EH (cell line): Measurements from ENCODE around the gene IFIT1B.

ENCODE experiments used
- DNase-seq: peaks from one replicate; pipeline ENCODE4 v3.0.0-alpha.2; 2015; ENCODE audit warnings: low read depth

IFIT1B gene

DNA sequence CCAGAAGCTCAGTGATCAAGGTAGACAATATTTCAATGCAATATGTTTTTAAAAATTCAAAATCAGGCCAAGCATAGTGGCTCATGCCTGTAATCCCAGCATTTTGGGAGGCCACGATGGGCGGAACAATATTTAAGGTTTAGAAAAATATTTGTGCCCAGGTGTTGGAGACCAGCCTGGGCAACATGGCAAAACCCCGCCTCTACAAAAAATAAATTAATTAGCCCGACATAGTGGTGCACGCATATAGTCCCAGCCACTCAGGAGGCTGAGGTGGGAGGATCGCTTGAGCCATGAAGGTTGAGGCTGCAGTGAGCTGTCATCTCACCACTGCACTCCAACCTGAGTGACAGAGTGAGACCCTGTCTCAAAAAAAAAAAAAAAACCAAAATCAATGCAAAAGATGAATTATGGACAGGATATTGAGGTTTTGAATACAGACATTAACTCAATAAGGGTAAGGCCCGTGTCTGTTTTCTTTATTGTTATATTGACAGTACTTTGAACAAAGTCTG lies 35.6 kb downstream of the IFIT1B start:
- no peak for DNase-seq

DNA sequence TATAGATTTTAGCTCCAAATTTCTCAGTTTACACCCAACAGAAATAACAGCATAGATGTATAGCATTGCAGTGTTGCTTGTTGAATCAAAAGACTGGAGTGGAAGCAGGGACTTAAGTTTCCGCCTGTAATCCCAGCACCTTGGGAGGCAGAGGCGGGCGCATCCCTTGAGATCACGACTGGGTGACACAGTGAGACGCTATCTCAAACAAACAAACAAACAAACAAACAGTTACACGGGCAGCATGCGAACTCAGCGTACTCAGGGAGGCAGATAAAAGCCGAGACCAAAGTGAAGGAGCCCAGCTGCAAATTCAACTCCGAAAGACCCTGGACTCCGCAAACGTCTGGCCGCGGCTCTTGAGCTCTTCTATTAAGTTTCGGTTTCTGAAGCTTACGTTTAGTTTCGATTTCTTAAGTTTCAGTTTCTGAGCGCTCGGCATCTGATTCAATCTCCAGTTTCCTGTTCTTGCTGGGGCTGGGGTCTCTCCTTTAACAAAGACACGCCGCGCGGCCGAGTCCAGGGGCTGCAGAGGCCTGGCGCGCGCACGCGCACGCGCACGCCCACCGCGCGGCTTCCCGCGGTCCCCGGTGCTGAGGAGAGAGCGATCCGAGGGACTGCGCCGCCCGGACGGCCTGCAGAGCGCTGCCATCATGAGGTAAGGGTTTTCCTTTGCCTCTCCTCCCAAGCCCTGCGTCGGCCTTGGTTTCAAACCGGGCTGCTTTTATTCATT lies 36.5 kb downstream of the IFIT1B start, which contains the start of gene IFIT5:
Gene IFIT5 (plus strand): TSS at position 423 of the 733 bp plus-strand sequence. CDS start 231 bp downstream, at position 654.
- DNase-seq, result peak; percentile 79

DNA sequence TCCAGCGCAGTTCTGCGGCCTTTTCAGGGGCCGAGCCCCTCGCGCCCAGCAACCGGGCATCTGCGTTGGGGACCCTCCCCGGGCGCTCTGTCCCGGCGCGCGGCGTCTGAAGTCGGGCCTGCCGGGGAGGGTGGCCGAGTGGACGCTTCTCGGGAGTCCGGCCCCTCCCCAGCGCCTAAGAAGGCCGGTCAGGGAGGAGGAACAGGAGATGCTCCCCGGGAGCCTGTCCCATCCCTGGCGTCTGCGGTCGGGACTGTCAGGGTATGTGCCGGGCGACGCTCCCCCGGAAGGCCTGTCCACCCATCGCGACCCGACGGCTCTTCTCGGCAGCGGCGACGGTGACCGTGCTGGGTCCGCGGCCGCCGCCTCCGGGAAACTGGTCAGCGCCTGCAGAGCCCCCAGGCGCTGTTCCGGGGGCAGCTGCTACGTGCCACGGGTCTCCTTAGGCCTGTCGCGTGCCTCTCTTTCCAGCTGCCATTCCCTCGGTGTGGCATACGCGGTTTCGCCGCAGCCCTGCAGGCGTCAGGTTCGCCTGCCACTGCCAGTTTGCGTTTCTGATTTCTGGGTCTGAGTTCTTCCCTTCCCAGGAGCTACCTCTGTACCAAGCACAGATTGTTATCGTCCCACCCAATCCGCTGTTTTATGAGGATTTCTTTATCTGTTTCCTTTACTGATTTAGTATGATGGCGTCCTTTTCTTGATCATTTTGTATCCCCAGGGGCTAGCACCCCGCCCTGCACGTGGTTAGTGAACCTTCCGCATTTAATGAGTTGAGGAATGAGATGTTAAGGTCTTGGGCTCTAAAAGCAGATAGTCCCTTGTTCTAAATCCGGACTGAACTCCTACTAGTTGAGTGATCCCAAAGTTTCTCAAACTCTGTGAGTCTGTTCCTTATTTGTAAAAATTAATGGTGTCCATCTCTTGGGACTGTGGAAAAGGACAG lies 37.3 kb downstream of the IFIT1B start:
- peak; percentile 73 for DNase-seq

DNA sequence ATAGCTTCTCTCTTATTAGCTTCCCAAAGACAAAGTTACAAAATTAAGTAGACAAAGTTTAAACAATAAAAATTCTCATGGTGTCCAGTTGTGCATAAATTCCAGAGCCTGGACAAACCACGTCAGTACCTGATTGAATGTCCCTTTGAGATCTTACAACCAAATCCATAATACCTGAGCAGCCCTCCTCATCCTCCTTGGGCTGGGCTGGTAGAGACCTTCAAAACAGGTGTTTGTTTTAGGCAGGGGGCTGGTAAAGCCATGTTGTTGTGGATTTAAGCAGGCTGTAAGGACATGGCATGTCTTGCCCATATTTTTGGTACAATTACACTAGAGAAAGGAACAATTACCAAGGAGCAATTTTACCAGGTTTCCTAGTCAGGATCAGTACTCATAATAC lies 38.6 kb downstream of the IFIT1B start:
- no peak for DNase-seq

DNA sequence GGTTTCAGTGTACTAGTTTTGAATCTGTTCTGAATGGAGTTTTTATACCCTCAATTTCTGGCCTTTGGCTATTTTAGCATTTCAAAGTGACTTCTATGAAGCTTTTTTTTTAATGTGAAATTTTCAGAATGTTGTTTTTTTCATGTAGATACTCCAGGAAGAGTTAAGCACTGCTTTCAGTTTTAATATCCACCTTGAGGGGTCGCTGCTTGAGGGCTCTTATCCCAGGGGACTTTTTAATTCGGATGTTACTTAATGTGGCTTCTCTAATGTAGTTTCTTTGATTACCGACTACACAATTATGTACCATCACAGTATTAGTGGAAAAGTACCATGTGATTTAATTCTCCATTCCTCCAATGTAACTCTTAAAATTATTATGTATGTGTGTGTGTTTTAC lies 41.7 kb downstream of the IFIT1B start:
- DNase-seq, result peak; percentile 40

DNA sequence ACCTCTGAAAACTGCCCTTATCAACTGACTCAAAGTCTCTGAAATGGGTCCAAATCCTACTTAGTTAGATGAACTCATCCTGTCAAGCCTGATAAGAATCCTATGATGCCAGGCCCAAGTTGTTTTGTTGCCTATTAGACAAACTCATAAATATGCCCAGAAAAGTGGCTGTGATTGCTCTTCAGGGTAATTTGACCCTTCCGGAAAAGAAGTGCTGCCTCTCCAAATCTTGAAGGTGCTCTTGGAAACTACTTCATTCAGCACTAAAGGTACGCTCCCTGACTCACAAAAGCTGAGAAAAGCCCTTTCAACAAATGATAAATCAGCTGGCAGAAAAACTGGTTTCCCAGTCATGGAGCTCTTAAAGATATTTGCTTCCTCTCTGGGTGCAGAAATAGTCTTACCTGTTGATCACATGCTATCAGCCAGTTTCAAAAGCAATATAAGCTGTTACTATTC lies 43.2 kb downstream of the IFIT1B start:
- no peak for DNase-seq

DNA sequence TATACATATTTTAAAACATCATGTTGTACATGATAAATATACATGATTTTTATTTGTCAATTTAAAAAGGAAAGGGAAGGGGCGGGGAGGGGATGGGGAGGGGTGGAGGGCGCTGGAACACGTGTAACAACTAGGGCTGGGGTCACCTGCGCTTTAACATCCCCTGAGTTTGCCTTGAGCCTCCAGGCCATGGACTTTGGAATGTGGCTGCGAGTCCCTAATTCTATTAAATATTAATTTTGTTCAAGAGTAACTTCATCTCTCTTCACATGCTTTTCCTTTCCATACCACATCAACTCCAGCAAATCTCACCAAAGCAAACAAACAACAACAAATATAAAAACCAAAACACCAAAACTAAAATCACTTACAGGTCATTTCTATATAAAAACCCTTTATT lies 47.1 kb downstream of the IFIT1B start:
- DNase-seq, result no peak

DNA sequence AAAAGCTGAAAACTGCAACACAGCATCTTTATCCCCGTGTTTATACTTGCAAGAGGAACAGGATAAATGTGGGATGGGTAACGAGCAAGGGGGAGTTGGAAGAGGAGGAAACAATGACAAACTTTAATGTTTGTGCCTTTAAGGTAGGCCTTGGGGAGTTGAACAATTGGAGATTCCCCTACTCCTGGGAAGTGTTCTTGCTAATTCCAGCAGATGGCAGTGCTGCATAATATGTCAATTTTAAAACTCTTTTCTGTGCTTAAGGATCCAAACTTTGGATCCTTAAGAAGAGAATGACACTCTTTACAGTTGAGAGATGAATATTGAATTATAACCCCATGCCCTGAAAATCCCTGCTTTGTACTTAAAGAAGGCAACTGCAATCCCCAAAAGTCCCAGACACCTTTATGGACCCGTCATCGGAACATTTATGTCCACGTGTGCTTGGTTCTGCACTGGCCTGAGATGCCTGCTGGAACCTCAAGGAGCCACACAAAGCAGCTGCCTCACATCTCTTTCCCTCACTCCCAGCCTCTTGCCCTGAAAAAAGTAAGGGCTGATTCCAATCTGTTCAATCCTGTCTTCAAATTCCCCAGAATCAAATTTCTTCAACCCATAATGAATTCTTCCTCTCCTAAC lies 48.5 kb downstream of the IFIT1B start:
- peak; percentile 73 for DNase-seq

DNA sequence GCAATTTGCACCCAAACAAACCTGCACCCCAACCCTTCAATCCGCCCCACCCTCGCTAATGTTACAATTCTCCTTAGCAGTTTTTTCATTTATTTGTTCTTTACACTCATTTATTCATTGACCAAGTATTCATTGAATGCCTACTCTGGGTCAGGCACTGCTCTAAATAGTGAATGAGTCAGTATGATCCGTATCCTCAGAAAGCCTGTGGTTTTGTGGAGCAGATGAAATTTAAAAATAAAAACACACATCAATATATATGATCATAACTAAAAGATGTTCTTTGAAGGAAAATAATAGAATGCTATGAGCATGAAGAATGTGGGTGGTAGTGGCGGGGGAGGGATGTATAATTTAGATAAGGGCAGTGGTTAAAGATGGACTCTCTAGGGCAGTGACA lies 49.8 kb downstream of the IFIT1B start:
- peak; percentile 81 for DNase-seq

DNA sequence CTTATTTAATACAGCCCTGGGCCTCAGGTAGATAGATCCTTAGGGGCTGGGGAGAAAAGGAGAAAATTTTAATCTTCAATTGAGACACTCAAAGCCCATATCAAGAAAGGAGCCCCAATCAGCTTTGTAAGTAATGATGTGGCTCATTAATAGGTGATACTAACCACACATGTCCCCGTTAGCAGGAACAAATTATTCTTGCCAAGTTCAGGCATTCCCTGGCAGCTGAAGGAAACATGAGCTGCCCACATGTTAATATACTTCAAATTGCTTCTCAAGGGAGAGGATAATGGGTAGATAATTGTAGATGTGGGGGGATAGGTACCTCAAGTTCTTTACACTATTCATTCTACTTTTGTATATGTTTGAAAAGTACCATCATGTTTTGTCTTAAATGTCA lies 51.0 kb downstream of the IFIT1B start:
- no peak for DNase-seq

DNA sequence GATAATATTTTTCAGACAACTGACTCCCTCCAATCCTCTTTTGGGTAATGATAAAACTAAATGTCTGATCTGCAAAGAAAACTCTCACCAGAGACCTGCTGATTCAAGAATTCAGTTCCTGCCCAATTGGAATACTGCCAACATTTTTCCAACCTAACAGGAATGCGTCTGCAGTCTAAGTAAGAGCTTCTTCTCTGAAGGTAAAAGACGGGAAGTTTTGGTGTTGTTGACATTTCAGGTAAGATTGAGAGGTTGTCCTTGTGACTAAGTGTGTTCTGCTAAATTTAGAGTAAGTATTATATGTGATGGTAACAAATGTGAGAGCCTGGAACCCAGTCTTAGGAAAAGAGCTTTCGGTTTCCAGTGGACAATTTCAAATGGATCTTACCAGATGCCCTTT lies 54.1 kb downstream of the IFIT1B start:
- DNase-seq, result peak; percentile 57
